ENCODE results near the gene SRRM2.

The SRRM2 gene

DNA sequence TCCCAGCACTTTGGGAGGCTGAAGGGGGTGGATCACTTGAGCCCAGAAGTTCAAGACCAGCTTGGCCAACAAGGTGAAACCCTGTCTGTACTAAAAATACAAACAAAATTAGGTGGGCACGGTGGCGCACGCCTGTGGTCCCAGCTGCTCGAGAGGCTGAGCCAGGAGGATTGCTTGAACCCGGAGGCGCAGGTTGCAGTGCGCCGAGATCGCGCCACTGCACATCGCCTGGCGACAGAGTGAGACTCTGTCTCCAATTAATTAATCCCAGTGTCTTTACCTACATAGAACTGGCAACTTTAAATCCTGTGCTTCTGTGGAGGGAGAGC lies 26.2 kb downstream of the SRRM2 start:
- DNase-seq, result no peak

- DNase-seq, result no peak
Measured at GRCh38 chr16:2779151-2779920, 26.9 kb downstream of the SRRM2 start.

DNA sequence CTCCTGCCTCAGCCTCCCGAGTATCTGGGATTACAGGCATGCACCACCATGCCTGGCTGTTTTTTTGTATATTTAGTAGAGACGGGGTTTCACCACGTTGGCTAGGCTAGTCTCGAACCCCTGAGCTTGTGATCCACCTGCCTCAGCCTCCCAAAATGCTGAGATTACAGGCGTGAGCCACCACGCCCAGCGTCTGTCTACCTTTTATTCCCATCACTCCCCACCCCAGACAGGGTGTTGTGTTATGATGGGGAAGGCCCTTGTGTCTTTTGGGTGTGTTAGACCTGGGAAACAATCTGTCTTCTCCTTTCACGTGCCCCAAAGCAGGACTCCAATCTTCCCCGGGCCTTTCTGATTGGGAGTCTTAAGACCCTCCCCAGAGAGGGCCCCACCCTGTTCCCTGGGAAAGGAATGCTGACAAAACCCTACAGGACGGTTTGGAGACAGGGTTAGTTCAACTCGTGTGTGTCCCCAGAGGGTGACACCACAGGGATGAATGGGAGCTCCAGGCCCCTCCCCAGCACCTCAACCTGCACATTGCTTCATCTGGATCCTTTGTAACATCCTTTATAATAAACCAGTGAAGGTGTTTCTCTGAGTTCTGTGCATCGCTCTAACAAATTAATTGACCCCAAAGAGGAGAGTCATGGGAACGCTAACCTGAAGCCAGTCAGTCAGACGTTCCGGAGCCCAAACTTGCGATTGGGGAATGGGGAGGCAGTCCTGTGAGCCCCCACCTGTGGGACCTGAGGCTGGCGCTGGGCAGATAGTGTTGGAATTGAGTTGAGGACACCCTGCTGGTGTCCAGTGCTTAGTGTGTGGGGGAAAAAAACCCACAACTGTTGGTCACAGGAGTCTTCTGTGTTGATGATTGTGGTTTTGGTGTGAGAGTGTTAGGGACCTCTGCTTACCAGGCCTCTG lies 27.8 kb downstream of the SRRM2 start:
- DNase-seq, result no peak

- no peak for DNase-seq
Measured at GRCh38 chr16:2782583-2783351, 30.3 kb downstream of the SRRM2 start.

DNA sequence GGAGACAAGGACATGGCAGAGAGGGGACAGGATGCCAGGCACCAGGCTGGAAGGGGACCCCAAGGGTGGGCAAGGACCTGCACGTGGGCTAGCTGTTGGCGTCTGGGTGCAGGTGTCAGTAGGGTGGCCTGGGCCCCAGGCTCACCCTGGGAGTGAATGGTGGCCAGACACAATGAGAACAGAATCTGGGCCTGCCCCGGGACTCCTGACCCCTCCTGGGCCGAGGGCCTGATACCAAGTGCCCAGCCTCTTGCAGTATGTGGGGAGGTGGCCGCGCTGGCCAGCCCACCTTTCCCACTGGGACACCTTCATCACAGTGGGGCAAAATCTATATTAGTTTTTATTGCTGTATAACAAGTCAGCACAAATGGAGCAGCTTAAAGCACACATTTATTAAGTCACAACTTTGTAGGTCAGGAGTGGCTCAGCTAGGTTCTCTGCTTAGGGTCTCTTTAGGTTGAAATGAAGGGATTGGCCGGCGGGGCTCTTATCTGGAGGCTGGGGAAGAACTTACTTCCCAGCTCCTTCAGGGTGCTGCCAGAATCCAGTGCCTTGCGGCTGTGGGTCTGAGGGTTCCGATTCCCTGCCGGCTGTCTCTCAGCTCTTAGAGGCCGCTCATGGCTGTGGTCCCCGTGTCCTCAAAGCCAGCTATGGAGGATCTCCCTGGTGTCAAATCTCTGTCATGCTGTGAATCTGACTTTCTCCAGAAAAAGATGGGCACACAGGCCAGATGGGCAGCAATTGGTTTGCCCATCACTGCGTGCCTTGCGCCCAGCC lies 31.3 kb downstream of the SRRM2 start:
- no peak for DNase-seq

GRCh38 chr16:2784358-2785100 lies 32.1 kb downstream of the SRRM2 start:
- DNase-seq, result no peak

DNA sequence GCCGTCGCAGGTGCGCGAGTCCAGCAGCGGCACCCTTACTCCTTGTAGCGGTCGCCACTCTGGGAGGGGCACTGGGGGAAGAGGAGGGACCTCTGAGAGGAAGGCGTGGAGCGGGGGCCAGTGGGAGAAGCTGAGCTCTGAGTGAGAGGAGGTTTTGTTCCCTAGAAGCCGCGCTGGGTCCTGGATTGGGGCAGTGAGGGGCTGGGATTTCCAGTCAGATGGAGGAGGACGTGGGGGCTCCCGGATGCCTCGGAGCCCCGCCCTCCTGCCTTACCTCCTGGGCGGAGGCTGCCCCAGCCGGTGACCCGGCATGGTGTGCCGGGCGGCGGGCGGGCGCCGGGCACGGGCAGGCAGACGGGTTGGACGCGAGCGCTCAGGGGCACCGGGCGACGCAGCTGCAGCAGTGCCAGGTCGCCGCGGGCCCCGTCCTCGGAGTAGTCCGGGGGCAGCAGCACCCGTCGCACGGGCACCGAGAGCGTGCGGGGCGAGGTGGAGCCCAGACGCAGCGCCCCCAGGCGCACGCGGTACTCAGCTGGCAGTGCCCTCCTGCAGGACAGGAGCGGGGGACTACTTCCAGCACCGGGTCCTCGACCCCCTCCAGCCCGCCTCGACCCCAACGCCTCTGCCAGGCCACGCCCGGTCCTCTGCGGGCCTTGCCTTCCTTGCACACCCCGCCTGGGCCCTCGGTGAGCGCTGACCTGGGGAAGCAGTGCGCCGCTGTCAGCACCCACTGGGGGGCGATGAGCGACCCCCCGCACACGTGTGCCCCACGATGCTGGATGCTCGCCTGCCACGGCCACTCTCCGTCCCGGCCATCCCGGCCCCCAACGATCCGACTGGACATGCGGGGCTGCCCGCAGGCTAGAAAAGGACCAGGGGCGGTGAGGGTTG lies 32.9 kb downstream of the SRRM2 start:
- no peak for DNase-seq

- no peak for DNase-seq
Measured at GRCh38 chr16:2786061-2786825, 33.8 kb downstream of the SRRM2 start.

DNA sequence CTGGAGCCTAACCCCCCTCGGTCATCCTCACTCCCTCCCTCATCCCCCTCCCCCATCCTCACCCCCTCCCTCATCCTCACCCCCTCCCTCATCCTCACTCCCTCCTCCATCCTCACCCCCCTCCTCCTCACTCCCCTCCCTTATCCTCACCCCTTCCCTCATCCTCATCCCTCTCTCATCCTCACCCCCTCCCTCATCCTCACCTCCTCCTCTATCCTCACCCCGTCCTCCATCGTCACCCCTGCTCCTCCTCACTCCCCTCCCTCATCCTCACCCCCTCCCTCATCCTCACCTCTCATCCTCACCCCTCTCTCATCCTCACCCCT lies 34.4 kb downstream of the SRRM2 start:
- DNase-seq, result no peak

DNA sequence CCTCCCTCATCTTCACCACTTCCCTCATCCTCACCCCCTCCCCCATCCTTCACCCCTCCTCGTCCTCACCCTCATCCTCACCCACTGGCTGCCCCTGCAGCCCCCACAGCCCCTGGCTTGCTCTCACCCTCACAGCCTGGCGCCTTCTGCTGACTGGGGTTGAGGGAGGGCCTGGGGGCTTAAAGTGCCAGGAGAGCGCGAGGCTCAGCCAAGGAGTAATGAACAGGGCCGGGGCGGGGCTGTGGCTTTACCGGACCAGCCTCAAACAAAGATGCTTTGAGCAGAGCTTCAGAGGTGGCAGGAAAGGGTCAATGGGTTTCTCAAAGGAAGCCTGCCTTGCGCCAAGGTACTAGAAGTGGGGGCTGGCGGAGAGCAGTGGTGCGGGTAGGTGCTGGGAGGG lies 35.0 kb downstream of the SRRM2 start, which contains the start of gene PRSS33:
TSS of gene PRSS33 (minus strand) at position 155 of the 400 bp plus-strand sequence. CDS start 1,013 bp downstream, outside the sequence.
- no peak for DNase-seq

- DNase-seq, result no peak
Measured at GRCh38 chr16:2787961-2788360, 35.5 kb downstream of the SRRM2 start.

DNA sequence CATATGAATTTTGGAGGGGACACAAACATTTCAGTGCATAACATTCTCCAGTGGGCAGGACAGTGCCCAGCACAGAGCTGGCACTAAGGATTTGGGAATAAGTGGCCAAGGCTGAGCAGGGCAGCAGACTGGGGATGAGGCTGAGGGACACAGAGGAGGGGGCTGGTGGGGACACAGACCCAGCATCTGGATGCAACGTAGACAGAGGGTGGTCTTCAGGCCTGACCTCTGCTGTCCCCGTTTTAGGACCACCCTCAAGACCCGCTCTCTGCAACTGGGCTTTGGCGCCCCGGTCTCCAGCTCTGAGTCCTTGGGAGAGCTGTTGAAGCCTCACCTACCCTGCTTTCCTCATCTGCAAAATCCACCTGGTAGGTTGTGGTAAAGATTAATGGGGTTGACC lies 38.2 kb downstream of the SRRM2 start:
- DNase-seq, result no peak

DNA sequence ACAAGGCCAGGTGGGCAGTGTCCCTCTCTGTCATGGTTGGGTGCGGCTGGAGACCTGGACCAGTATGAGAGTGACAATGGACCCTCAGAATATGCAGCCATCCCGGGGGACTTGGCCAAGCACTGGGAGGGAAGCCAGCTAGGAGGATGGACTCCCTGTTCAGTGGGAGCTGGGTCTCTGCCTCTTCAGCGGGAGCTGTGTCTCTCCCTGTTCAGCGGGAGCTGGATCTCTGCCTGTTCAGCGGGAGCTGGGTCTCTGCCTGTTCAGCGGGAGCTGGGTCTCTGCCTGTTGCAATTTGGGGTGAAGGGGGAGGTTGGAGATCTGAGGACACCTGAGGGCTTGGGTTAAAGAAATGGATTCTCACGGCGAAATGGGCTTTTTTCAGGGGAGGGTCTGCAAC lies 38.7 kb downstream of the SRRM2 start:
- no peak for DNase-seq

DNA sequence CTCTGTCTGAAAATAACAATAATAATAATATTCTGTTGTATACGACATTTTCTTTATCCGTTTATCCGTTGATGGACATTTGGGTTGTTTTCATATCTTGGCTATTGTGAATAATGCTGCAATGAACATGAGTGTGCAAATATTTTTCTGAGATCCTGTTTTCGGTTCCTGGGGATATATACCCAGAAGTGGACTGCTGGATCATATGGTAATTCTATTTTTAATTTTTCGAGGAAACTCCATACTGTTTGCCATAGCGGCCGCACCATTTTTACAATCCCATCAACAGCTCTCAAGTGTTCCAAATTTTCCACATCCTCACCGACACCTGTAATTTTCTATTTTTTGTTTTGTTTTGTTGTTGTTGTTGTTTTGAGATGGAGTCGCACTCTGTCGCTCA lies 40.5 kb downstream of the SRRM2 start:
- no peak for DNase-seq

- no peak for DNase-seq
Measured at GRCh38 chr16:2795395-2796143, 43.1 kb downstream of the SRRM2 start.

DNA sequence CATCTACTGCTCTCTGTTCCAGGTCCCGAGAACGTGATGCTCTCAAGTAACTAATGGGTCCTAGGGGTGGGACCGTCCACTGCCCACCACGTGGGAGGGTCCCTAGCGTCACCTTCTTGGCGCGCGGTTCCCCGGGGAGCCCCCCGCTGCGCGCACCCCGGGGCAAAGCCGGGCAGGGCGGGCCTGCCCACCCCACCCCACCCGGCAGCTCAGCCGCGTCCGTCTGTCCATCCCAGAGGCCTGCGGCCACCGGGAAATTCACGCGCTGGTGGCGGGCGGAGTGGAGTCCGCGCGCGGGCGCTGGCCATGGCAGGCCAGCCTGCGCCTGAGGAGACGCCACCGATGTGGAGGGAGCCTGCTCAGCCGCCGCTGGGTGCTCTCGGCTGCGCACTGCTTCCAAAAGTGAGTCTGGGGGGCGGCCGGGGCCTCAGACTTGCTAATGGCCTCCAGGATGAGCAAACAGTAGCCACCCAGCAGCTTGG lies 46.3 kb downstream of the SRRM2 start:
- DNase-seq, result no peak

- DNase-seq, result no peak
Measured at GRCh38 chr16:2799205-2799858, 46.9 kb downstream of the SRRM2 start.

GRCh38 chr16:2799859-2800226 lies 47.4 kb downstream of the SRRM2 start:
- DNase-seq, result peak; percentile 18 to 58

Data from NCI-H2081 (cell line).